NCI-H226 (cell line): ENCODE data around the gene MYBBP1A.

ENCODE experiments used
- DNase-seq: peaks from one replicate; pipeline ENCODE4 v3.0.0-alpha.2; 2015

Gene MYBBP1A

GRCh38 chr17:4499431-4500190, 55.6 kb downstream of the MYBBP1A start:
- DNase-seq = no peak

GRCh38 chr17:4498461-4499397, 56.5 kb downstream of the MYBBP1A start, which contains the start of gene SPNS2:
Gene SPNS2, plus strand, starts transcription at chr17:4498881. Its CDS starts 167 bp downstream, at chr17:4499048.
- peak; percentile 64 for DNase-seq

GRCh38 chr17:4497101-4497824, 57.9 kb downstream of the MYBBP1A start:
- DNase-seq = peak; percentile 56

- DNase-seq = no peak
Observed at GRCh38 chr17:4492721-4493561, 62.2 kb downstream of the MYBBP1A start.

GRCh38 chr17:4490637-4491061, 64.5 kb downstream of the MYBBP1A start:
- no peak for DNase-seq

GRCh38 chr17:4490109-4490591, 65.0 kb downstream of the MYBBP1A start:
- no peak for DNase-seq

- no peak for DNase-seq
Observed at GRCh38 chr17:4488989-4489595, 66.1 kb downstream of the MYBBP1A start.
